ENCODE results near the gene C11orf58.

C11orf58 gene

GRCh38 chr11:16772141-16772512 lies 33.7 kb downstream of the C11orf58 start:
- no peak overlapping the region for H3K4me3 ChIP-seq (ENCODE audit: control insufficient read depth, low read depth, low read length)
- DNase-seq (ENCODE audit: low read depth), result no peak
- TF ChIP-seq CTCF (conservative IDR thresholded peaks at IDR 0.05; ENCODE audit: control insufficient read depth, insufficient read depth, low read depth, low read length), result no peak

DNA sequence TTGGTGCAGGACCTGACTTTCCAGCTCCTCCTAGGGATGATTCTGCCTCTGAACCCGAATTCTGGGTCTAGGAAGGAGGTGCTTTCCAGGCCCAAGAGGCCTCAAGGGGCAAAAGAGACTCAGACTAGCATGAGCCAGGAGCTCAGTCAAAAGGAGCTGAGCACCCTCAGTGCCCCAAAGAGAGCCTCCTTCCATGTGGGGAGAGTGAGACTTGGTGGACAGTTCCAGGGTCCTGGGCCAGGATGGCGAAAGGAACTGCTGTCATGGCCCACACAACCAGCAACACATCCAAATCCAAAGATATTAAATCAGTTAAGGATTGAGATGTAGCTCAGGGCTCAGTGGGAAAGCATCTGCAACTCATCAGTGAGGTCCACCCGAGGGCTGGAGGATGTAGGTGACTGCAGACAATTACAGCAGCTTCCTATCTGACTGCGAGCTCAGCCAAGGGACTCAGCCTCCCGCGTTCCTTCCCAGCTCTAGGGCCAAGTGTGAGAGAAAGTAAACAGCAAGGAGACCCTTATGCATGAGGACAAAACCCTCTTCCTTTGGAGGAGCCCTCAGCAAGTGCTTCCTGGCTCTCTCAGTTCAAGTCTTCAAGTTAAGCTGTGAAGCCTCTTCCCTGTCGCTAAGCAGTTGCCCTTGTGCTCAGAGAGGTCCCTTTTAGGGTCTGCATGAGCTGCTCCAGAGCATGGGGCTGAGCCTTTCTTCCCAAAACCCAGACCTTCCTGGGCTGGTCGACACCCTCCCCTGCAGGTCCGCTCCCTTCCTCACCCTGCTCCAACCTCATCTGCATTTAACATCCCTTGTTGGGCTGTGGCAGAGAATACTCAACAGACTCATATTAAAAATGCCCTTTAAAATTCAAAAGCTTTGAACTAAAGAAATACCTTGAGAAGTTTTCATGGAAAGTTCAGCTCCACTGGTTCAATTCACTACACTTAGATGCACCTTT lies 35.8 kb downstream of the C11orf58 start:
- H3K4me3 ChIP-seq (ENCODE audit: control insufficient read depth, low read depth, low read length), result no peak overlapping the region
- DNase-seq (ENCODE audit: low read depth), result no peak
- no peak for TF ChIP-seq CTCF (conservative IDR thresholded peaks at IDR 0.05; ENCODE audit: control insufficient read depth, insufficient read depth, low read depth, low read length)

GRCh38 chr11:16774936-16775613 lies 36.6 kb downstream of the C11orf58 start:
- no peak for DNase-seq (ENCODE audit: low read depth)
- no peak overlapping the region for H3K4me3 ChIP-seq (ENCODE audit: control insufficient read depth, low read depth, low read length)
- no peak for TF ChIP-seq CTCF (conservative IDR thresholded peaks at IDR 0.05; ENCODE audit: control insufficient read depth, insufficient read depth, low read depth, low read length)

GRCh38 chr11:16775614-16776283 lies 37.3 kb downstream of the C11orf58 start:
- TF ChIP-seq CTCF (conservative IDR thresholded peaks at IDR 0.05; ENCODE audit: control insufficient read depth, insufficient read depth, low read depth, low read length), result no peak
- no peak overlapping the region for H3K4me3 ChIP-seq (ENCODE audit: control insufficient read depth, low read depth, low read length)
- DNase-seq (ENCODE audit: low read depth), result no peak

- DNase-seq (ENCODE audit: low read depth), result peak; percentile 61
- no peak for TF ChIP-seq CTCF (conservative IDR thresholded peaks at IDR 0.05; ENCODE audit: control insufficient read depth, insufficient read depth, low read depth, low read length)
- no peak overlapping the region for H3K4me3 ChIP-seq (ENCODE audit: control insufficient read depth, low read depth, low read length)
Observed at GRCh38 chr11:16776711-16777612, 38.5 kb downstream of the C11orf58 start.

GRCh38 chr11:16777613-16777975 lies 39.1 kb downstream of the C11orf58 start:
- no peak for TF ChIP-seq CTCF (conservative IDR thresholded peaks at IDR 0.05; ENCODE audit: control insufficient read depth, insufficient read depth, low read depth, low read length)
- DNase-seq (ENCODE audit: low read depth), result no peak
- no peak overlapping the region for H3K4me3 ChIP-seq (ENCODE audit: control insufficient read depth, low read depth, low read length)
